Measurements from ENCODE around the gene ATP9A. TPM values are rescaled to one million over a fixed set of nuclear protein-coding genes. Genes with fewer than 3 reads are reported as not detected.

Gene ATP9A
- total RNA-seq, result 60.3 and 68.5 TPM in 2 replicates

DNA sequence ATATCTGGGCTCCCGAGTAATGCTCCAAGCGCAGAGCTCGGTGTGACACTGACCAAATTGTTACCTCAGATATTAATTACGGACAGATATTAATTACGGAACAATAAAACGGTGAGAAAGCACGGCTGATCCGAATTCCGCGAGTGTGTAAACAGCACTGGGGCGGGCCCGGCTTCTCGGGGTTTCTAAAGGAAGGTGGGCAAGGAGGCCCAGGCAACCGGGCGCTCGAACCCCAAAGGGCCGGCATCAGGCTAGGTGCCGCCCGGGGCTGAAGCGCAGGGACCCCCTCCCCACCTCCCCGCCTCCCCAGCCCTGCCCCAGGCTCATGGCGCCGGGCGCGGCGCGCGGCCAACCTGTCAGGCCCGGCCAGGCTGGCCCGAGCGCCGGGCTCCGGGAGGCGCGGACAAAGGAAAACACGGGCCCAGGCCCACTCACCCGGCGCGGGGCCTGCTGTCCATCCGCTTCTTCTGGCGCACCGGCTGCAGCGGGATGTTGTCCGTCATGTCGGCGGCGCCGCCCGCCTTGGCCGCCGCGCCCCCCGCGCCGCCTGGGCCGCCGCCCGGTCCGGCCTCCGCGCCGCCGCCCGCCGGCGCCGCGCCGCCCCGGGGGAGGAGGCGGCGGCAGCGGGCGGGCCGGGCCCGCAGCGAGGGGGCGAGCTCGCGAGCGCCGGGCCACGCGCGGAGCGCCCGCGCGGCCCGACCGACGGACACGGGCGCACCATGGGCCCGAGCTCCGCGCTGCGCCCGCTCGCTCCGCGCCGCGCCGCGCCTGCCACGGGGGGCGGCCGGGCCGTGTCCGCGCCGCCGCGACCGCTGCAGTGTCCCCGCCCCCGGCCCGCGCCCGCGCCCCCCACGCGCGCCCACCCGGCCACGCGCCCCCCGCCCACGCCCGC is at the start of gene ATP9A:
TSS of gene ATP9A (minus strand) at position 524 of the 892 bp plus-strand sequence. CDS start at position 503, 21 bp downstream.

GRCh38 chr20:51802170-51802751 is 34.1 kb upstream of the ATP9A start, which contains the start of gene SALL4:
TSS of gene SALL4 (minus strand) at chr20:51802521. CDS start at chr20:51802408, 113 bp downstream.

Other genes starting within 250 kb of the ATP9A start
- 3.3 and 9.0 TPM in 2 replicates for gene NFATC2, start 225.7 kb downstream of the ATP9A start, total RNA-seq
- gene SALL4, start 34.1 kb upstream of the ATP9A start, total RNA-seq, result 0.09 and 0.43 TPM in 2 replicates

Data from dermis lymphatic vessel endothelial cell (primary cell).